Fibroblast of skin of left quadriceps (primary cell): Measurements from ENCODE around the gene BTLA.
"Not testable (repeated sequence)": the region's sequence is repeated elsewhere in the genome, so short reads cannot be mapped to it uniquely, and the experiment has no call there.

Source experiments
- DNase-seq, 2 experiments: peaks; one replicate each; pipeline ENCODE4 v3.0.0-alpha.2; 2013; ENCODE audit warnings: low read depth in 2 of 2

Gene BTLA

GRCh38 chr3:112498914-112499711 lies at the start of gene BTLA:
Gene BTLA, minus strand, starts transcription at chr3:112499472. Its CDS starts 114 bp downstream, at chr3:112499358.
- DNase-seq = no peak

- no peak for DNase-seq
Measured at GRCh38 chr3:112546216-112546759, 47.0 kb upstream of the BTLA start.

- DNase-seq = no peak
Measured at GRCh38 chr3:112539825-112540650, 40.8 kb upstream of the BTLA start.

GRCh38 chr3:112531358-112531781 lies 32.1 kb upstream of the BTLA start:
- DNase-seq = peak; percentile 4 to 13

- no peak for DNase-seq
Measured at GRCh38 chr3:112530573-112530972, 31.3 kb upstream of the BTLA start.

GRCh38 chr3:112524127-112524526 lies 24.9 kb upstream of the BTLA start:
- DNase-seq = not testable (repeated sequence)

- peak; percentile 32 to 34 for DNase-seq
Measured at GRCh38 chr3:112519424-112520001, 20.2 kb upstream of the BTLA start.

GRCh38 chr3:112518970-112519369 lies 19.7 kb upstream of the BTLA start:
- DNase-seq = not testable (repeated sequence)

GRCh38 chr3:112514527-112515128 lies 15.4 kb upstream of the BTLA start:
- DNase-seq = no peak

- no peak for DNase-seq
Measured at GRCh38 chr3:112512320-112512719, 13.0 kb upstream of the BTLA start.

- no peak for DNase-seq
Measured at GRCh38 chr3:112508860-112509259, 9.6 kb upstream of the BTLA start.

GRCh38 chr3:112508261-112508660 lies 9.0 kb upstream of the BTLA start:
- DNase-seq = no peak

- no peak for DNase-seq
Measured at GRCh38 chr3:112505907-112506306, 6.6 kb upstream of the BTLA start.

- DNase-seq = no peak
Measured at GRCh38 chr3:112504123-112504522, 4.9 kb upstream of the BTLA start.

- no peak for DNase-seq
Measured at GRCh38 chr3:112503304-112503972, 4.2 kb upstream of the BTLA start.

GRCh38 chr3:112500621-112501020 lies 1.3 kb upstream of the BTLA start:
- DNase-seq = no peak

GRCh38 chr3:112497897-112498548 lies 1.2 kb downstream of the BTLA start:
- no peak for DNase-seq

GRCh38 chr3:112496366-112497067 lies 2.8 kb downstream of the BTLA start:
- no peak for DNase-seq

GRCh38 chr3:112494448-112494767 lies 4.9 kb downstream of the BTLA start:
- DNase-seq = not testable (repeated sequence)

GRCh38 chr3:112492124-112492523 lies 7.1 kb downstream of the BTLA start:
- DNase-seq = no peak
